Measurements from ENCODE around the gene SYS1. TPM values are rescaled to one million over a fixed set of nuclear protein-coding genes. Genes with fewer than 3 reads are reported as not detected.

SYS1 gene
- total RNA-seq, 2 experiments from 2014 or later, result 94.8 to 107 TPM

DNA sequence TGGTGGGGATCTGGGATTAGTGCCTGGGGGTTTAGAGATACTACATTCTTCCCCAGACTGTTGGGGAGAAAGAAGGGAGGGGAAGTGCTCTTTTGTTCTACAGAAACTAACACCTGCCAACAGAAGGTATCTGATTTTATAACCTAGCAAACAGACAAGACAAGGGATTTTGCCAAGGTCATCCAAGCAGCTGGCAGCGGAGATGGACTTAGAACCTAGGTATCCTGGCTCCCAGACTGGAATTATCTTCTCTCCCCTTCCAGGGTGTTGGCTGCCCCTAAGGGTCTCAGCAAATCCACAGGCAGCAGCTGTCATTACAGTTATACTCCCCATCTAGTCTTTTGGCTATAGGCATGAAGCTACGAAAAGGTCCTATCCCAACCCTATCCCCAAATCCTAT is 23.2 kb upstream of the SYS1 start:
- POLR2A ChIA-PET, result no interaction called here
- ATAC-seq (ENCODE audit: poor library complexity) (no peak), DNase-seq (no peak)
- no peaks in the 10 kb centered on the region for H3K27me3 Mint-ChIP-seq
- CTCF ChIA-PET, result no interaction called here
- no peaks in the 10 kb centered on the region for H3K36me3 Mint-ChIP-seq (ENCODE audit: low read depth)
- Histone ChIP-seq H3K27ac (ENCODE audit: low read depth in 1 of 2, low read length in 2 of 2) (no peak overlapping the region), H3K4me3 (ENCODE audit: low read length) (no peak overlapping the region), H3K4me1 (ENCODE audit: insufficient read depth, low read length) (peaks cover 7% of the 10 kb centered on the region), H3K27me3 (ENCODE audit: control insufficient read depth in 1 of 2, insufficient read depth in 2 of 2, low read length in 2 of 2) (no peaks in the 10 kb centered on the region), H3K36me3 (ENCODE audit: insufficient read depth, low read length) (no peaks in the 10 kb centered on the region), H3K9me3 (ENCODE audit: control insufficient read depth in 1 of 2, insufficient read depth in 1 of 2, low read length in 2 of 2) (no peaks in the 10 kb centered on the region)
- H3K4me1 Mint-ChIP-seq (ENCODE audit: low read depth), result no peaks in the 10 kb centered on the region
- H3K9me3 Mint-ChIP-seq, result no peaks in the 10 kb centered on the region
- no peak overlapping the region for H3K27ac Mint-ChIP-seq
- intact Hi-C loops (cut with DNase I, micrococcal nuclease), result no loop called here
- H3K4me3 Mint-ChIP-seq, result no peak overlapping the region
- TF ChIP-seq CTCF (IDR thresholded peaks at IDR 0.05), result no peak

GRCh38 chr20:45340236-45340847 is 22.6 kb upstream of the SYS1 start:
- ATAC-seq (ENCODE audit: poor library complexity) (no peak), DNase-seq (no peak)
- H3K4me1 ChIP-seq (ENCODE audit: insufficient read depth, low read length), result peaks cover 7% of the 10 kb centered on the region
- Mint-ChIP-seq H3K27ac (no peak overlapping the region), H3K36me3 (ENCODE audit: low read depth) (no peaks in the 10 kb centered on the region), H3K4me1 (ENCODE audit: low read depth) (no peaks in the 10 kb centered on the region), H3K27me3 (no peaks in the 10 kb centered on the region), H3K9me3 (no peaks in the 10 kb centered on the region), H3K4me3 (no peak overlapping the region)
- ChIA-PET CTCF (no interaction called here), POLR2A (no interaction called here)
- H3K9me3 ChIP-seq (ENCODE audit: control insufficient read depth in 1 of 2, insufficient read depth in 1 of 2, low read length in 2 of 2), result no peaks in the 10 kb centered on the region
- intact Hi-C loops (cut with DNase I, micrococcal nuclease), result no loop called here
- H3K36me3 ChIP-seq (ENCODE audit: insufficient read depth, low read length), result no peaks in the 10 kb centered on the region
- H3K27me3 ChIP-seq (ENCODE audit: control insufficient read depth in 1 of 2, insufficient read depth in 2 of 2, low read length in 2 of 2), result no peaks in the 10 kb centered on the region
- no peak for TF ChIP-seq CTCF (IDR thresholded peaks at IDR 0.05)
- no peak overlapping the region for H3K4me3 ChIP-seq (ENCODE audit: low read length)
- H3K27ac ChIP-seq (ENCODE audit: low read depth in 1 of 2, low read length in 2 of 2), result no peak overlapping the region

DNA sequence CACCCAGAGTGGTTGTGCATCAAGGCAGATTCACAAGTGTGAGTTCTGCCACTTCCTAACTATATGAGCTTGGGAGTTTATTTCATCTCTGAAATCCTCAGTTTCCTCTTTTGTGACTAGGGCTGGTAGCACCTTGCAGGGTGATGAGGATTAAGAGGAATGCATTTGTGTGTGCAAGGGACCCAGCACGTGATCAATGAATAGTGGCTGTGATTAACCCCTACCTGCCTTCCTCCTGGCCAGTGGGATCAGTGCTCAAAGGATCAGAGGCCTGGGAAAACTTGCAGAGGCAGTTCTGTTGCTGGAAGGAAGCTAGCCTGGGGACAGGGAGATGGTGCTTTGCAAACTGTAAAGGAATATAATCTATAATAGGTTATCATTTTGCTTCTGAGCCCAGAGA is 22.0 kb upstream of the SYS1 start:
- H3K4me3 Mint-ChIP-seq, result no peak overlapping the region
- Histone ChIP-seq H3K4me3 (ENCODE audit: low read length) (no peak overlapping the region), H3K9me3 (ENCODE audit: control insufficient read depth in 1 of 2, insufficient read depth in 1 of 2, low read length in 2 of 2) (no peaks in the 10 kb centered on the region)

More for the DNA sequence above, 22.0 kb upstream of the SYS1 start:
- ChIA-PET POLR2A (no interaction called here), CTCF (no interaction called here)
- no peaks in the 10 kb centered on the region for H3K36me3 Mint-ChIP-seq (ENCODE audit: low read depth)
- no peak for ATAC-seq (ENCODE audit: poor library complexity)
- H3K27ac ChIP-seq (ENCODE audit: low read depth in 1 of 2, low read length in 2 of 2), result no peak overlapping the region
- no peaks in the 10 kb centered on the region for H3K27me3 ChIP-seq (ENCODE audit: control insufficient read depth in 1 of 2, insufficient read depth in 2 of 2, low read length in 2 of 2)
- intact Hi-C loops (cut with DNase I, micrococcal nuclease), result no loop called here
- no peaks in the 10 kb centered on the region for H3K9me3 Mint-ChIP-seq
- H3K27me3 Mint-ChIP-seq, result no peaks in the 10 kb centered on the region
- H3K27ac Mint-ChIP-seq, result no peak overlapping the region
- H3K4me1 ChIP-seq (ENCODE audit: insufficient read depth, low read length), result peaks cover 10% of the 10 kb centered on the region
- no peak for DNase-seq
- H3K4me1 Mint-ChIP-seq (ENCODE audit: low read depth), result no peaks in the 10 kb centered on the region
- no peak for TF ChIP-seq CTCF (IDR thresholded peaks at IDR 0.05)
- no peaks in the 10 kb centered on the region for H3K36me3 ChIP-seq (ENCODE audit: insufficient read depth, low read length)

All from CD4-positive, alpha-beta T cell (primary cell).